NCI-H146 (cell line): ENCODE data around the gene SPIRE1.

Experiments used
- DNase-seq: peaks from one replicate; lab custom pipeline; 2025; lab: John Stamatoyannopoulos, UW

The SPIRE1 gene

GRCh38 chr18:12416098-12416729 lies 241.7 kb downstream of the SPIRE1 start:
- no peak for DNase-seq

GRCh38 chr18:12411456-12411855 lies 246.5 kb downstream of the SPIRE1 start:
- no peak for DNase-seq

- peak; percentile 76 for DNase-seq
These were observed 247.2 kb downstream of the SPIRE1 start for GRCh38 chr18:12410747-12411146.

- no peak for DNase-seq
These were observed 247.8 kb downstream of the SPIRE1 start for GRCh38 chr18:12410081-12410481.

- DNase-seq = no peak
These were observed 248.4 kb downstream of the SPIRE1 start for GRCh38 chr18:12409469-12409868.

GRCh38 chr18:12408247-12408869 lies 249.5 kb downstream of the SPIRE1 start:
- peak; percentile 58 for DNase-seq

- no peak for DNase-seq
These were observed 251.4 kb downstream of the SPIRE1 start for GRCh38 chr18:12406371-12407111.

GRCh38 chr18:12405066-12405465 lies 252.8 kb downstream of the SPIRE1 start:
- no peak for DNase-seq

- no peak for DNase-seq
These were observed 254.1 kb downstream of the SPIRE1 start for GRCh38 chr18:12403601-12404506.

GRCh38 chr18:12401881-12402280 lies 256.0 kb downstream of the SPIRE1 start:
- DNase-seq = peak; percentile 76

- no peak for DNase-seq
These were observed 258.7 kb downstream of the SPIRE1 start for GRCh38 chr18:12399231-12399630.

GRCh38 chr18:12398625-12399024 lies 259.3 kb downstream of the SPIRE1 start:
- DNase-seq = no peak

- DNase-seq = no peak
These were observed 260.1 kb downstream of the SPIRE1 start for GRCh38 chr18:12397793-12398192.

- DNase-seq = no peak
These were observed 260.7 kb downstream of the SPIRE1 start for GRCh38 chr18:12397254-12397653.
